Activated CD8-positive, alpha-beta memory T cell treated with anti-CD3 and anti-CD28 coated beads, Interleukin-2, amount 50 U/mL, for 24 hours (primary cell): ENCODE measurements around the gene FYB1.
"Not testable (repeated sequence)": the region's sequence is repeated elsewhere in the genome, so short reads cannot be mapped to it uniquely, and the experiment has no call there.

ENCODE experiments used
- DNase-seq: peaks from one replicate; pipeline ENCODE4 v3.0.0-alpha.2; 2020; ENCODE audit errors: extremely low read depth

Gene FYB1

GRCh38 chr5:39219437-39219836 lies at the start of gene FYB1:
Gene FYB1, minus strand, starts transcription at chr5:39219563. Its CDS starts 16,603 bp downstream, at chr5:39202960.
- DNase-seq, result no peak

GRCh38 chr5:39267186-39267585 lies 47.8 kb upstream of the FYB1 start:
- no peak for DNase-seq

- no peak for DNase-seq
Measured at GRCh38 chr5:39266442-39266841, 47.1 kb upstream of the FYB1 start.

- DNase-seq, result no peak
Measured at GRCh38 chr5:39264528-39264927, 45.2 kb upstream of the FYB1 start.

- DNase-seq, result no peak
Measured at GRCh38 chr5:39262981-39263380, 43.6 kb upstream of the FYB1 start.

GRCh38 chr5:39260095-39260494 lies 40.7 kb upstream of the FYB1 start:
- no peak for DNase-seq

- no peak for DNase-seq
Measured at GRCh38 chr5:39257554-39257953, 38.2 kb upstream of the FYB1 start.

GRCh38 chr5:39256477-39257235 lies 37.3 kb upstream of the FYB1 start:
- no peak for DNase-seq

GRCh38 chr5:39255406-39255805 lies 36.0 kb upstream of the FYB1 start:
- DNase-seq, result no peak

GRCh38 chr5:39254671-39255070 lies 35.3 kb upstream of the FYB1 start:
- DNase-seq, result no peak

GRCh38 chr5:39253196-39253595 lies 33.8 kb upstream of the FYB1 start:
- DNase-seq, result no peak

- no peak for DNase-seq
Measured at GRCh38 chr5:39249564-39250274, 30.4 kb upstream of the FYB1 start.

GRCh38 chr5:39249069-39249468 lies 29.7 kb upstream of the FYB1 start:
- DNase-seq, result no peak

- DNase-seq, result no peak
Measured at GRCh38 chr5:39240750-39241149, 21.4 kb upstream of the FYB1 start.

GRCh38 chr5:39238366-39239105 lies 19.2 kb upstream of the FYB1 start:
- DNase-seq, result no peak

- DNase-seq, result no peak
Measured at GRCh38 chr5:39236718-39237117, 17.4 kb upstream of the FYB1 start.

GRCh38 chr5:39235648-39236047 lies 16.3 kb upstream of the FYB1 start:
- no peak for DNase-seq

GRCh38 chr5:39234494-39234893 lies 15.1 kb upstream of the FYB1 start:
- DNase-seq, result not testable (repeated sequence)

GRCh38 chr5:39233783-39234182 lies 14.4 kb upstream of the FYB1 start:
- DNase-seq, result no peak

GRCh38 chr5:39231705-39232525 lies 12.6 kb upstream of the FYB1 start:
- no peak for DNase-seq

- no peak for DNase-seq
Measured at GRCh38 chr5:39228596-39228995, 9.2 kb upstream of the FYB1 start.

GRCh38 chr5:39226558-39226957 lies 7.2 kb upstream of the FYB1 start:
- DNase-seq, result no peak
